ENCODE results near the gene SLAIN2.
A peak's percentile ranks its signal among the peaks of the same experiment; 100 is the strongest.

SLAIN2 gene

GRCh38 chr4:48334900-48335384, 6.4 kb upstream of the SLAIN2 start:
- DNase-seq = no peak

GRCh38 chr4:48336146-48336870, 5.0 kb upstream of the SLAIN2 start:
- DNase-seq = no peak

- DNase-seq = no peak
Measured at GRCh38 chr4:48337731-48338130, 3.6 kb upstream of the SLAIN2 start.

GRCh38 chr4:48339642-48340041, 1.7 kb upstream of the SLAIN2 start:
- no peak for DNase-seq

GRCh38 chr4:48340276-48340964, 909 bp upstream of the SLAIN2 start:
- peak; percentile 10 for DNase-seq

GRCh38 chr4:48341776-48342605, 662 bp downstream of the SLAIN2 start:
- DNase-seq = peak; percentile 46

- no peak for DNase-seq
Measured at GRCh38 chr4:48342606-48342880, 1.2 kb downstream of the SLAIN2 start.

- no peak for DNase-seq
Measured at GRCh38 chr4:48343035-48343434, 1.7 kb downstream of the SLAIN2 start.

- no peak for DNase-seq
Measured at GRCh38 chr4:48343551-48343950, 2.2 kb downstream of the SLAIN2 start.

- DNase-seq = no peak
Measured at GRCh38 chr4:48345542-48345941, 4.2 kb downstream of the SLAIN2 start.

- no peak for DNase-seq
Measured at GRCh38 chr4:48346594-48346993, 5.3 kb downstream of the SLAIN2 start.

- no peak for DNase-seq
Measured at GRCh38 chr4:48347282-48347921, 6.1 kb downstream of the SLAIN2 start.

- DNase-seq = no peak
Measured at GRCh38 chr4:48350871-48351270, 9.5 kb downstream of the SLAIN2 start.

- no peak for DNase-seq
Measured at GRCh38 chr4:48352793-48353192, 11.5 kb downstream of the SLAIN2 start.

- no peak for DNase-seq
Measured at GRCh38 chr4:48356355-48356754, 15.0 kb downstream of the SLAIN2 start.

- no peak for DNase-seq
Measured at GRCh38 chr4:48360285-48361011, 19.1 kb downstream of the SLAIN2 start.

- no peak for DNase-seq
Measured at GRCh38 chr4:48361012-48361400, 19.7 kb downstream of the SLAIN2 start.

- DNase-seq = no peak
Measured at GRCh38 chr4:48366611-48367010, 25.3 kb downstream of the SLAIN2 start.

- DNase-seq = no peak
Measured at GRCh38 chr4:48367016-48367415, 25.7 kb downstream of the SLAIN2 start.

- no peak for DNase-seq
Measured at GRCh38 chr4:48368389-48368788, 27.1 kb downstream of the SLAIN2 start.

- DNase-seq = no peak
Measured at GRCh38 chr4:48369248-48369647, 27.9 kb downstream of the SLAIN2 start.

GRCh38 chr4:48369771-48370170, 28.4 kb downstream of the SLAIN2 start:
- no peak for DNase-seq
